WTC11 (cell line): Measurements from ENCODE around the gene MRPS15. TPM values are rescaled to one million over a fixed set of nuclear protein-coding genes. Genes with fewer than 3 reads are reported as not detected.

ENCODE experiments used
- ATAC-seq: fragments of 200-7000 bp; cut with Tn5 transposase; 2 replicates; pipeline ENCODE4 v1.10.0; 2021; ENCODE audit warnings: mild to moderate bottlenecking, moderate library complexity
- CTCF ChIA-PET: fragments of 300-600 bp; sonication (Branson Sonifier 250); formaldehyde crosslinking; loops from one replicate; lab custom pipeline; 2021; ENCODE audit warnings: antibody characterized with exemption; lab: Charles Lee
- POLR2A ChIA-PET: fragments of 350-600 bp; sonication (Branson Sonifier 250); formaldehyde crosslinking; loops from one replicate; lab custom pipeline; 2021; ENCODE audit warnings: antibody characterized with exemption; lab: Charles Lee
- DNase-seq: peaks from one replicate; pipeline ENCODE4 v3.0.0; 2021; ENCODE audit warnings: low spot score
- H3K27ac Mint-ChIP-seq: 2 replicates; pipeline ENCODE4 v1.8.0; 2021; ENCODE audit warnings: mixed read lengths
- H3K27me3 Mint-ChIP-seq: 2 replicates; pipeline ENCODE4 v1.8.0; 2021; ENCODE audit warnings: low read depth, mild to moderate bottlenecking, moderate library complexity, mixed read lengths
- H3K36me3 Mint-ChIP-seq: 2 replicates; pipeline ENCODE4 v1.8.0; 2021; ENCODE audit warnings: mixed read lengths
- H3K4me1 Mint-ChIP-seq: 2 replicates; pipeline ENCODE4 v1.8.0; 2022; ENCODE audit warnings: mixed read lengths
- H3K4me3 Mint-ChIP-seq: 2 replicates; pipeline ENCODE4 v1.8.0; 2021; ENCODE audit warnings: mild to moderate bottlenecking, moderate library complexity, mixed read lengths
- H3K9me3 Mint-ChIP-seq: 2 replicates; pipeline ENCODE4 v1.8.0; 2021; ENCODE audit warnings: mixed read lengths
- CBFB ChIP-seq: sonication (generic); formaldehyde crosslinking; IDR thresholded peaks from 2 replicates; pipeline ENCODE4 v1.8.1; 2022; ENCODE audit warnings: mild to moderate bottlenecking, low read depth, missing genetic modification reagents
- CREB1 ChIP-seq: sonication (generic); formaldehyde crosslinking; IDR thresholded peaks from 2 replicates; pipeline ENCODE4 v1.8.0; 2023; ENCODE audit warnings: mild to moderate bottlenecking, missing genetic modification reagents
- E2F1 ChIP-seq: sonication (generic); formaldehyde crosslinking; IDR thresholded peaks from 2 replicates; pipeline ENCODE4 v1.8.0; 2022; ENCODE audit warnings: mild to moderate bottlenecking, missing genetic modification reagents
- E2F4 ChIP-seq: sonication (generic); formaldehyde crosslinking; IDR thresholded peaks from 2 replicates; pipeline ENCODE4 v1.8.1; 2022; ENCODE audit warnings: low read depth, mild to moderate bottlenecking, moderate library complexity, missing genetic modification reagents, borderline replicate concordance
- E2F5 ChIP-seq: sonication (generic); formaldehyde crosslinking; IDR thresholded peaks from 2 replicates; pipeline ENCODE4 v1.8.1; 2022; ENCODE audit warnings: mild to moderate bottlenecking, moderate library complexity, missing genetic modification reagents
- FOXJ3 ChIP-seq: sonication (generic); formaldehyde crosslinking; IDR thresholded peaks from 2 replicates; pipeline ENCODE4 v1.9.0; 2021; ENCODE audit warnings: missing genetic modification reagents, mild to moderate bottlenecking, borderline replicate concordance
- MAX ChIP-seq: sonication (generic); formaldehyde crosslinking; IDR thresholded peaks from 2 replicates; pipeline ENCODE4 v1.8.0; 2022; ENCODE audit warnings: mild to moderate bottlenecking, missing genetic modification reagents
- MYBL2 ChIP-seq: sonication (generic); formaldehyde crosslinking; IDR thresholded peaks from 2 replicates; pipeline ENCODE4 v1.8.1; 2023; ENCODE audit warnings: mild to moderate bottlenecking, moderate library complexity, missing genetic modification reagents
- OVOL2 ChIP-seq: fragments of 250-450 bp; sonication (Bioruptor Pico); IDR thresholded peaks from 2 replicates; pipeline ENCODE4 v1.9.0; 2021; ENCODE audit warnings: mild to moderate bottlenecking, borderline replicate concordance
- RELA ChIP-seq: sonication (generic); formaldehyde crosslinking; IDR thresholded peaks from 2 replicates; pipeline ENCODE4 v1.8.1; 2022; ENCODE audit warnings: missing genetic modification reagents, mild to moderate bottlenecking, borderline replicate concordance
- SMAD3 ChIP-seq: sonication (generic); formaldehyde crosslinking; IDR thresholded peaks from 2 replicates; pipeline ENCODE4 v1.8.0; 2022; ENCODE audit warnings: missing genetic modification reagents, mild to moderate bottlenecking, borderline replicate concordance
- SP1 ChIP-seq: sonication (generic); formaldehyde crosslinking; conservative IDR thresholded peaks from 2 replicates; pipeline ENCODE4 v1.8.1; 2022; ENCODE audit warnings: missing genetic modification reagents
- TEAD1 ChIP-seq: sonication (generic); formaldehyde crosslinking; IDR thresholded peaks from 2 replicates; pipeline ENCODE4 v1.8.0; 2022; ENCODE audit warnings: mild to moderate bottlenecking, missing genetic modification reagents
- ZBTB43 ChIP-seq: sonication (generic); formaldehyde crosslinking; IDR thresholded peaks from 2 replicates; pipeline ENCODE4 v1.8.1; 2023; ENCODE audit warnings: mild to moderate bottlenecking, missing genetic modification reagents
- ZNF138 ChIP-seq: sonication (generic); formaldehyde crosslinking; conservative IDR thresholded peaks from 2 replicates; pipeline ENCODE4 v1.8.1; 2022; ENCODE audit warnings: mild to moderate bottlenecking, moderate library complexity, missing genetic modification reagents
- ZNF317 ChIP-seq: sonication (generic); formaldehyde crosslinking; IDR thresholded peaks from 2 replicates; pipeline ENCODE4 v1.8.1; 2023; ENCODE audit warnings: low read depth, mild to moderate bottlenecking, moderate library complexity, missing genetic modification reagents, borderline replicate concordance
- total RNA-seq: library from RNA; stranded (reverse); gene quantifications from 3 replicates; pipeline ENCODE4 v1.2.3, GENCODE V29; 2021
- TF ChIP-seq, protein P1 (sequence below): fragments of 250-450 bp; sonication (Bioruptor Pico); IDR thresholded peaks from 2 replicates; pipeline ENCODE4 v1.8.0; 2021; ENCODE audit warnings: mild to moderate bottlenecking
- TF ChIP-seq, protein P2 (sequence below): fragments of 250-450 bp; sonication (Bioruptor Pico); IDR thresholded peaks from 2 replicates; pipeline ENCODE4 v1.9.0; 2021; ENCODE audit warnings: mild to moderate bottlenecking, borderline replicate concordance
- TF ChIP-seq, protein P3 (sequence below): fragments of 250-450 bp; sonication (Bioruptor Pico); IDR thresholded peaks from 2 replicates; pipeline ENCODE4 v1.9.0; 2021; ENCODE audit warnings: moderate library complexity, mild to moderate bottlenecking, inconsistent platforms, borderline replicate concordance

MRPS15 gene
- total RNA-seq, 1 experiment from 2014 or later, result 113 TPM

- CTCF ChIA-PET, result interaction anchor here (1.0 kb wide), 1 partner anchor 47 kb away, joined by 3 read pairs; no protein-coding TSS in a partner anchor
- H3K9me3 Mint-ChIP-seq, result peaks cover 5% of the 10 kb centered on the region
- TF ChIP-seq CREB1 (CRISPR knock-in tag) (no peak), E2F1 (CRISPR knock-in tag) (no peak), FOXJ3 (CRISPR knock-in tag) (no peak), ZNF317 (CRISPR knock-in tag) (no peak), SP1 (CRISPR knock-in tag) (no peak), TEAD1 (CRISPR knock-in tag) (no peak)
- TF ChIP-seq, protein P1, sequence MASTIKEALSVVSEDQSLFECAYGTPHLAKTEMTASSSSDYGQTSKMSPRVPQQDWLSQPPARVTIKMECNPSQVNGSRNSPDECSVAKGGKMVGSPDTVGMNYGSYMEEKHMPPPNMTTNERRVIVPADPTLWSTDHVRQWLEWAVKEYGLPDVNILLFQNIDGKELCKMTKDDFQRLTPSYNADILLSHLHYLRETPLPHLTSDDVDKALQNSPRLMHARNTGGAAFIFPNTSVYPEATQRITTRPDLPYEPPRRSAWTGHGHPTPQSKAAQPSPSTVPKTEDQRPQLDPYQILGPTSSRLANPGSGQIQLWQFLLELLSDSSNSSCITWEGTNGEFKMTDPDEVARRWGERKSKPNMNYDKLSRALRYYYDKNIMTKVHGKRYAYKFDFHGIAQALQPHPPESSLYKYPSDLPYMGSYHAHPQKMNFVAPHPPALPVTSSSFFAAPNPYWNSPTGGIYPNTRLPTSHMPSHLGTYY (CRISPR knock-in tag), result no peak
- TF ChIP-seq, protein P2, sequence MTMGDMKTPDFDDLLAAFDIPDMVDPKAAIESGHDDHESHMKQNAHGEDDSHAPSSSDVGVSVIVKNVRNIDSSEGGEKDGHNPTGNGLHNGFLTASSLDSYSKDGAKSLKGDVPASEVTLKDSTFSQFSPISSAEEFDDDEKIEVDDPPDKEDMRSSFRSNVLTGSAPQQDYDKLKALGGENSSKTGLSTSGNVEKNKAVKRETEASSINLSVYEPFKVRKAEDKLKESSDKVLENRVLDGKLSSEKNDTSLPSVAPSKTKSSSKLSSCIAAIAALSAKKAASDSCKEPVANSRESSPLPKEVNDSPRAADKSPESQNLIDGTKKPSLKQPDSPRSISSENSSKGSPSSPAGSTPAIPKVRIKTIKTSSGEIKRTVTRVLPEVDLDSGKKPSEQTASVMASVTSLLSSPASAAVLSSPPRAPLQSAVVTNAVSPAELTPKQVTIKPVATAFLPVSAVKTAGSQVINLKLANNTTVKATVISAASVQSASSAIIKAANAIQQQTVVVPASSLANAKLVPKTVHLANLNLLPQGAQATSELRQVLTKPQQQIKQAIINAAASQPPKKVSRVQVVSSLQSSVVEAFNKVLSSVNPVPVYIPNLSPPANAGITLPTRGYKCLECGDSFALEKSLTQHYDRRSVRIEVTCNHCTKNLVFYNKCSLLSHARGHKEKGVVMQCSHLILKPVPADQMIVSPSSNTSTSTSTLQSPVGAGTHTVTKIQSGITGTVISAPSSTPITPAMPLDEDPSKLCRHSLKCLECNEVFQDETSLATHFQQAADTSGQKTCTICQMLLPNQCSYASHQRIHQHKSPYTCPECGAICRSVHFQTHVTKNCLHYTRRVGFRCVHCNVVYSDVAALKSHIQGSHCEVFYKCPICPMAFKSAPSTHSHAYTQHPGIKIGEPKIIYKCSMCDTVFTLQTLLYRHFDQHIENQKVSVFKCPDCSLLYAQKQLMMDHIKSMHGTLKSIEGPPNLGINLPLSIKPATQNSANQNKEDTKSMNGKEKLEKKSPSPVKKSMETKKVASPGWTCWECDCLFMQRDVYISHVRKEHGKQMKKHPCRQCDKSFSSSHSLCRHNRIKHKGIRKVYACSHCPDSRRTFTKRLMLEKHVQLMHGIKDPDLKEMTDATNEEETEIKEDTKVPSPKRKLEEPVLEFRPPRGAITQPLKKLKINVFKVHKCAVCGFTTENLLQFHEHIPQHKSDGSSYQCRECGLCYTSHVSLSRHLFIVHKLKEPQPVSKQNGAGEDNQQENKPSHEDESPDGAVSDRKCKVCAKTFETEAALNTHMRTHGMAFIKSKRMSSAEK (CRISPR knock-in tag), result no peak
- TF ChIP-seq, all 79 proteins: peak for 0
- ATAC-seq (no peak), DNase-seq (no peak)
- H3K4me3 Mint-ChIP-seq, result no peak overlapping the region
- no peaks in the 10 kb centered on the region for H3K27me3 Mint-ChIP-seq
- peaks cover 13% of the 10 kb centered on the region for H3K4me1 Mint-ChIP-seq
- peaks cover 8% of the 10 kb centered on the region for H3K36me3 Mint-ChIP-seq
- POLR2A ChIA-PET, result no interaction called here
- no peak overlapping the region for H3K27ac Mint-ChIP-seq
These were observed 48.4 kb downstream of the MRPS15 start for GRCh38 chr1:36415661-36416326.

DNA sequence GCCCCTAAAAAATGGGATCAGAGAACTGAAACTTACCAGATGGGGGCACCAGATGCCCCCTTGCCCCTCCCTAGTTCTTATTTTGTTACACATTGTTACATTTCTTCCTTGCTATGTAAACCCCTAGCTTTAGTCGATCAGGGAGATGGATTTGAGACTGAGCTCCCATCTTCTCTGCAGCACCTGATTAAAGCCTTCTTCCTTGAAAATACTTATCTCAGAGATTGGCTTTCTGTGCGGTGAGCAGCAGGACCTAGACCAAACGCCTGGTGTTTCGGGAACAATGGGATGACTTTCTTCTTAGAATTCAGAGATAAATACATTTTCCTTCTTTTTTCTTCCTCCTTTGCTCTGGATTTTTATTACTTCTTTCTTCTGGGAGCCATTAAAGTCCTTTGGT, 49.8 kb downstream of the MRPS15 start:
- DNase-seq (no peak), ATAC-seq (no peak)
- H3K27me3 Mint-ChIP-seq, result no peaks in the 10 kb centered on the region
- peaks cover 7% of the 10 kb centered on the region for H3K9me3 Mint-ChIP-seq
- peaks cover 14% of the 10 kb centered on the region for H3K36me3 Mint-ChIP-seq
- H3K27ac Mint-ChIP-seq, result no peak overlapping the region
- ChIA-PET POLR2A (no interaction called here), CTCF (interaction anchor here (0.8 to 1.6 kb wide), 2 partner anchors 13 to 46 kb away, joined by 3 to 5 read pairs; no protein-coding TSS in a partner anchor)
- H3K4me1 Mint-ChIP-seq, result peaks cover 8% of the 10 kb centered on the region
- no peak overlapping the region for H3K4me3 Mint-ChIP-seq
- TF ChIP-seq ZNF138 (CRISPR knock-in tag) (no peak), SMAD3 (no peak), ZBTB43 (no peak), FOXJ3 (CRISPR knock-in tag) (no peak), CBFB (CRISPR knock-in tag) (no peak), E2F4 (CRISPR knock-in tag) (no peak), RELA (no peak), E2F5 (CRISPR knock-in tag) (no peak), MAX (CRISPR knock-in tag) (no peak), OVOL2 (CRISPR knock-in tag) (no peak), MYBL2 (CRISPR knock-in tag) (no peak)
- TF ChIP-seq, protein P3, sequence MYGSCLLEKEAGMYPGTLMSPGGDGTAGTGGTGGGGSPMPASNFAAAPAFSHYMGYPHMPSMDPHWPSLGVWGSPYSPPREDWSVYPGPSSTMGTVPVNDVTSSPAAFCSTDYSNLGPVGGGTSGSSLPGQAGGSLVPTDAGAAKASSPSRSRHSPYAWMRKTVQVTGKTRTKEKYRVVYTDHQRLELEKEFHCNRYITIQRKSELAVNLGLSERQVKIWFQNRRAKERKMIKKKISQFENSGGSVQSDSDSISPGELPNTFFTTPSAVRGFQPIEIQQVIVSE (CRISPR knock-in tag), result no peak
- TF ChIP-seq, protein P1 (CRISPR knock-in tag), result no peak
